Fibroblast of pulmonary artery (primary cell): ENCODE data around the gene GPC3.

Source experiments
- DNase-seq: peaks from one replicate; pipeline ENCODE4 v3.0.0-alpha.2; 2010; ENCODE audit warnings: low read depth
- H3K4me3 ChIP-seq: replicated peaks from 2 replicates; pipeline ENCODE4 v1.5.1; 2011; ENCODE audit warnings: low read depth, mild to moderate bottlenecking, control low read depth, low read length, moderate library complexity
- TF ChIP-seq, protein P1 (sequence below): IDR thresholded peaks from 2 replicates; pipeline ENCODE4 v1.5.1; 2011; ENCODE audit warnings: mild to moderate bottlenecking, control low read depth, low read length, inconsistent platforms; ENCODE audit errors: missing control alignments

The GPC3 gene

DNA sequence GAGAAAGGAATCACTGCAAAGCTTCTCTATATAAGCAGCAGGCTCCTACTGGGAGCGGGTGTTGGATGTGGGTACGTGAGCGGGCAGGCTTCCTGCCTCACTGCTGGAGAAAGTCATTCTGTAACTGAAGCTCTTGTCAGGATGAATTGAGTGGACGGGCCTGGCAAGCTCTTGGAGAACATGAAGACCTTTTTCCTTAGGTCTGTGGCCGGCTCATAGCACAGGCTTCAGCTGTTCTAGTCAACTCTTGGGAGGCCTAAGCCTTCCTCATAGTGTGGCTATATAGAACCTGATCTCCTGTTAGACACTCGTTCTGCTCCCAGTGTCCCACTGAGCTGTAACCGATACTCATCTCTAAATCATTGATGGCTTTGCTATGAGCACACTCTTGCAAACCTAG lies 461.9 kb downstream of the GPC3 start:
- DNase-seq: no peak
- H3K4me3 ChIP-seq: no peak overlapping the region
- TF ChIP-seq, protein P1, sequence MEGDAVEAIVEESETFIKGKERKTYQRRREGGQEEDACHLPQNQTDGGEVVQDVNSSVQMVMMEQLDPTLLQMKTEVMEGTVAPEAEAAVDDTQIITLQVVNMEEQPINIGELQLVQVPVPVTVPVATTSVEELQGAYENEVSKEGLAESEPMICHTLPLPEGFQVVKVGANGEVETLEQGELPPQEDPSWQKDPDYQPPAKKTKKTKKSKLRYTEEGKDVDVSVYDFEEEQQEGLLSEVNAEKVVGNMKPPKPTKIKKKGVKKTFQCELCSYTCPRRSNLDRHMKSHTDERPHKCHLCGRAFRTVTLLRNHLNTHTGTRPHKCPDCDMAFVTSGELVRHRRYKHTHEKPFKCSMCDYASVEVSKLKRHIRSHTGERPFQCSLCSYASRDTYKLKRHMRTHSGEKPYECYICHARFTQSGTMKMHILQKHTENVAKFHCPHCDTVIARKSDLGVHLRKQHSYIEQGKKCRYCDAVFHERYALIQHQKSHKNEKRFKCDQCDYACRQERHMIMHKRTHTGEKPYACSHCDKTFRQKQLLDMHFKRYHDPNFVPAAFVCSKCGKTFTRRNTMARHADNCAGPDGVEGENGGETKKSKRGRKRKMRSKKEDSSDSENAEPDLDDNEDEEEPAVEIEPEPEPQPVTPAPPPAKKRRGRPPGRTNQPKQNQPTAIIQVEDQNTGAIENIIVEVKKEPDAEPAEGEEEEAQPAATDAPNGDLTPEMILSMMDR: no peak

DNA sequence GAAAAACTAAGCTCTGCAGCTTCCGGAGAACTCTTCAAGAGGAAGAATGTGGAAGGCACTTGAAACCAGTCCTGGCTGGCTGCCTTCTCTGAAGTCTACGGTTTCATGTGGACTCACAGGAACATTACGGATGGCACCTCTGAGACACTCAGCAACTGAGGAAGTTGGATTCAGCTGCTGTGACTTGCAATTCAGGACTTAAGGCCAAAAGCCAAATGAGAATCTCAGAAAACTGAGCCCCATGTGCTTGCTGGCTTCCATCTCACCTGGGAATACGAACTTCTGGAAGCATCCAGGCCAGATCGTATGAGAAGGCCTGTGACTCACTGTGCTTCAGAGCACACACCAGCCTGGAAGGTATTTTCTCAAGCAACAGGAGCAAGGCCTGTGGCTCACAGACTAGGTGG lies 462.3 kb downstream of the GPC3 start:
- no peak for DNase-seq
- TF ChIP-seq, protein P1: no peak

DNA sequence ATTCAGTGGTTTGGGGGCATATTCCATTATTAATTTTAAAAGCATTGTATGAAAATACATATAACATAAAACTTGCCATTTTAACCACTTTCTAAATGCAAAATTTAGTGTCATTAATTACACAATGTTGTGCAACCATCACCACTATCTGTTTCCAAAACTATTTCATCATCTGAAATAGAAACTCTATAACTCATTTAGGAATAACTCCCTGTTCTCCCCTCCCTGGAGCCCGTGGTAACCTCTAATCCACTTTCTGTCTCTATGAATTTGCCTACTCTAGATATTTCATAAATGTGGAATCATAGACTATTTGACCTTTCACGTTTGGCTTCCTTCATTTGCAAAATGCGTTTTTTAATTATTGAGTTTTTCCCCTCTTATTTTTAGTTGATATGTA lies 468.7 kb downstream of the GPC3 start:
- TF ChIP-seq, protein P1: no peak
- H3K4me3 ChIP-seq: no peak overlapping the region
- DNase-seq: no peak

More for the DNA sequence above, 462.3 kb downstream of the GPC3 start:
- no peak overlapping the region for H3K4me3 ChIP-seq

DNA sequence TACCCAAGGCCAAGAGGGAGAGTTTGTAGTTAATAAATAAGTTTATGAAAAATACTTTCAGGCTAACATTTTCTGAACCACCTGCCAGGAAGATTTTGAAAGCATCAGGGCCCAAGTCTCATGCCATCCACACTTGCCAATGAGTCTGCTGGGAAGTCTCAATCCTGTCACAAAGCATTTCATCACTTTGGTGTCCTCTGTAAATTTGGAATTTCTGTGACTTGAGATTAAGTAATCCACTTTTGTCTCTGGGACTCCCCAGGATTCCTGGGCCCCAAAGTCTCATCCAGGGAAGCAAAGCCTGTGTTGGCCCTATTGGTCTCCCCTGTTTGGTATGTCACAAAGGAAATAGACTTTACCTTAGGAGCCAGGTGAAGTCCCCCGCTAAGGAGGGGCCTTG lies 470.9 kb downstream of the GPC3 start:
- DNase-seq: no peak
- no peak overlapping the region for H3K4me3 ChIP-seq
- TF ChIP-seq, protein P1: no peak

DNA sequence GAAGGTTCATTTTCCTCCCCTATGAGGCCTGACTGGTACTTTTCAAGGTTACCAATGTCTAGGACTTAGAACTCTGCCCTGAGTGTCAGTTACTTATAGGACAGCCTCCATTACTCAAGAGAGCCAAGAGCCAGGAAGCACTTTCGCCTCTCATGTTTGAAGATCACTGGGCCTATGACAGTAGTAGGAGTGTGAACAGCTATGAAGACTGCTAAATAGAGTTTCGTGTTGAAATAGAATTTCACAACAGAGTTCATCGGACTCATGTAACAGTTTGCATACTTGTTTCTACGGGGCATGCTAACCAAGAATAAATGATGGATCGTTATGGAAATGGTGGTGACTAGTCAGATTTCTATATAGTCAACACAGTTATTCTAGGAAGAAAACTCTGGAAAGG lies 472.3 kb downstream of the GPC3 start:
- no peak overlapping the region for H3K4me3 ChIP-seq
- DNase-seq: no peak
- TF ChIP-seq, protein P1: no peak

DNA sequence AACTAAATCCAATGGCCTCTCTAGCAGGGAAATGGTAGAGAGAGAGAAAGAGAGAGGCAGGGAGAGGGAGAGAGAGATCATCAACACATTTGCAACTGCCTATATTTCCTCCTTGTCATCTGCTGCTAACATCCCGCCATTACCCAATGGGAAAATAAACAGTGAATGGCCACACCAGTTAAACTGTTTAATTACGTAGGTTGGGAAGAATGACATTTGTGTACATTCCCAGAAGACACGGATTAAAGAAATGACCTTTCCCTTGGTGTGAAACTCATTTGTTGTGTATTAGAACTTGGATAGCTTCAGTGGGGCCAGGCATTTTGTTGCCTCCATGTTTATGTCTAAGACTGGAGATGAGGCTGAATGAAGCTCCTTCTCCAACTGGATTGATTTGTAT lies 474.4 kb downstream of the GPC3 start:
- no peak overlapping the region for H3K4me3 ChIP-seq
- no peak for DNase-seq
- TF ChIP-seq, protein P1: no peak

DNA sequence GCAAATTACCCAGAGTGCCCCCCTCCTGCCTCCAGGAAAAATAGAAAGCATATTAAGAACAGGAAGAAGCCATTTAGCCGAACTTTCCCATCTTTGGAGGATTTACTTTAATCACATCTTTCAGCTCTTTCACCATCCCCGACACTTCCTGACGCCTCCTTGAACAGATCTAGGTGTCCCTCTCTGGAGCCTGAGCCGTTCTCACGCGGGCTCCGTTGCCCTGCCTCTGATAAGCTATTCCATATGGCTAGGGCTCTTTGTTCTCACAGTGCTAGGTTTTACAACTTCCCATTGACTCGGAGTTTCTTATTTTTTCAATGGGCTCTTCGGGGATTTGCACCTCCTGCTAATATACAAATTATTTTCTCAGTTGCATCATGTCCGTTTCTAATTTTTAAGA lies 488.0 kb downstream of the GPC3 start:
- TF ChIP-seq, protein P1: no peak
- no peak for DNase-seq
- no peak overlapping the region for H3K4me3 ChIP-seq
